ENCODE measurements around the gene TECPR1.

GRCh38 chr7:98296833-98297232 lies 44.8 kb upstream of the TECPR1 start:
- TF ChIP-seq CTCF (IDR thresholded peaks at IDR 0.05; ENCODE audit: insufficient read depth, low read length) (no peak), POLR2AphosphoS5 (IDR thresholded peaks at IDR 0.05; ENCODE audit: low read depth) (no peak)
